ENCODE measurements around the gene SRGAP3. TPM values are rescaled to one million over a fixed set of nuclear protein-coding genes. Genes with fewer than 3 reads are reported as not detected.

The SRGAP3 gene
- total and polyA plus RNA-seq, 2 experiments from 2014 or later: 7.4 to 8.3 TPM

DNA sequence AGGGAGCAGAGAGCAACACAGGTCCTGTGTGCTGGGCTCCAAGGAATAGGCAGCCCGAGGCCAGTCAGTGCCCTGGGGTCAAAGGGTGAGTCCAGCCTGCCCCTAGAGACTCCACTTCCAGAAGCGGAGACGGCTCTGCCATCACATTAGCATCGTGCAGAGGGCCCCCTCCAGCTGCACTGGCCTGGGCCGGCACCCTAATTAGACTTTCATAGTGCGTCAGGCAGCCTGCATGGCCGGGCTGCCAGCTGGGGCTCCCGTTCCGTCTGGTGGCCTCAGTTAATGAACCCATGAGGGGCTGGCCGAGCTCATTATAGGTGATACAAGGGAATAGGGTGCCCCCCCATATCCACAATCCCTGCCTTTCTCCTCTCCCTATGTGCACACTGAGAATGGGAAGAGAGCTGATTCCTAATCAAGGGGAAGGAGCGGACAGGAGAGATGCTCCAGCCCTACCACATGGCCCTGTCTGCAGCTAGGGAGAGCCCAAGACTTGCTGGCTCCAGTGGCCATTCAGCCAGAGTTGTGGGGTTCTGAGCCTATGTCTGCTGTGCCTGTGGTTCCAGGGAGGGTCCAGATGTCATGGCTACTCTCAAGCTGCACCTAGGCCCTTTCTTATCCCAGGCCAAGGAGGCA, 128.0 kb downstream of the SRGAP3 start:
- DNase-seq (ENCODE audit: low spot score): no peak
- TF ChIP-seq CTCF (IDR thresholded peaks at IDR 0.05; ENCODE audit: poor library complexity) (no peak), EZH2phosphoT487 (IDR thresholded peaks at IDR 0.05; ENCODE audit: low read depth, severe bottlenecking, unreplicated experiment) (no peak), EZH2 (IDR thresholded peaks at IDR 0.05; ENCODE audit: borderline replicate concordance) (no peak)
- Histone ChIP-seq H3K4me1 (ENCODE audit: insufficient read depth) (no peaks in the 10 kb centered on the region), H3K27ac (no peak overlapping the region), H3K4me2 (no peak overlapping the region), H2AFZ (no peak overlapping the region), H3K9me2 (replicated peaks; ENCODE audit: insufficient read depth) (no peaks in the 10 kb centered on the region), H4K20me1 (ENCODE audit: insufficient read depth, poor library complexity, severe bottlenecking) (no peaks in the 10 kb centered on the region), H3K36me3 (replicated peaks; ENCODE audit: insufficient read depth, low read depth) (no peaks in the 10 kb centered on the region), H3K27me3 (no peaks in the 10 kb centered on the region), H3K79me2 (no peaks in the 10 kb centered on the region), H3K9me3 (ENCODE audit: low read depth) (no peaks in the 10 kb centered on the region), H3K4me3 (no peak overlapping the region)
- WGBS (ENCODE audit: low lambda C conversion rate, missing lambda C conversion rate): 84% methylated on average over 11 of the region's 11 CpGs

GRCh38 chr3:9119331-9119730, 130.1 kb downstream of the SRGAP3 start:
- TF ChIP-seq EZH2phosphoT487 (IDR thresholded peaks at IDR 0.05; ENCODE audit: low read depth, severe bottlenecking, unreplicated experiment) (no peak), CTCF (IDR thresholded peaks at IDR 0.05; ENCODE audit: poor library complexity) (no peak), EZH2 (IDR thresholded peaks at IDR 0.05; ENCODE audit: borderline replicate concordance) (no peak)
- Histone ChIP-seq H3K27ac (no peak overlapping the region), H2AFZ (no peak overlapping the region), H3K4me1 (ENCODE audit: insufficient read depth) (no peaks in the 10 kb centered on the region), H3K27me3 (no peaks in the 10 kb centered on the region), H3K4me2 (no peak overlapping the region), H3K79me2 (no peaks in the 10 kb centered on the region), H3K4me3 (no peak overlapping the region), H3K36me3 (replicated peaks; ENCODE audit: insufficient read depth, low read depth) (no peaks in the 10 kb centered on the region), H4K20me1 (ENCODE audit: insufficient read depth, poor library complexity, severe bottlenecking) (no peaks in the 10 kb centered on the region), H3K9me3 (ENCODE audit: low read depth) (no peaks in the 10 kb centered on the region), H3K9me2 (replicated peaks; ENCODE audit: insufficient read depth) (no peaks in the 10 kb centered on the region)
- 89% methylated on average over 4 of the region's 4 CpGs for WGBS (ENCODE audit: low lambda C conversion rate, missing lambda C conversion rate)
- DNase-seq (ENCODE audit: low spot score): no peak

GRCh38 chr3:9118222-9118621, 131.2 kb downstream of the SRGAP3 start:
- no peaks in the 10 kb centered on the region for H3K4me1 ChIP-seq (ENCODE audit: insufficient read depth)
- no peak overlapping the region for H3K27ac ChIP-seq
- no peaks in the 10 kb centered on the region for H3K36me3 ChIP-seq (replicated peaks; ENCODE audit: insufficient read depth, low read depth)
- no peaks in the 10 kb centered on the region for H3K79me2 ChIP-seq
- H2AFZ ChIP-seq: no peak overlapping the region
- TF ChIP-seq EZH2 (IDR thresholded peaks at IDR 0.05; ENCODE audit: borderline replicate concordance) (no peak), EZH2phosphoT487 (IDR thresholded peaks at IDR 0.05; ENCODE audit: low read depth, severe bottlenecking, unreplicated experiment) (no peak), CTCF (IDR thresholded peaks at IDR 0.05; ENCODE audit: poor library complexity) (no peak)
- no peak overlapping the region for H3K4me2 ChIP-seq
- no peak overlapping the region for H3K4me3 ChIP-seq
- H3K27me3 ChIP-seq: no peaks in the 10 kb centered on the region
- no peak for DNase-seq (ENCODE audit: low spot score)
- H3K9me2 ChIP-seq (replicated peaks; ENCODE audit: insufficient read depth): no peaks in the 10 kb centered on the region
- H3K9me3 ChIP-seq (ENCODE audit: low read depth): no peaks in the 10 kb centered on the region
- 90% methylated on average over 2 of the region's 2 CpGs for WGBS (ENCODE audit: low lambda C conversion rate, missing lambda C conversion rate)
- H4K20me1 ChIP-seq (ENCODE audit: insufficient read depth, poor library complexity, severe bottlenecking): no peaks in the 10 kb centered on the region

Measured in hepatocyte (in vitro differentiated cells).